Glomerular visceral epithelial cell (primary cell): ENCODE measurements around the gene RYR1.
"Not testable (repeated sequence)": the region's sequence is repeated elsewhere in the genome, so short reads cannot be mapped to it uniquely, and the experiment has no call there.

Experiments used
- DNase-seq: peaks from one replicate; pipeline ENCODE4 v3.0.0-alpha.2; 2016; ENCODE audit errors: extremely low spot score

RYR1 gene

GRCh38 chr19:38513762-38514167, 80.3 kb downstream of the RYR1 start:
- no peak for DNase-seq

- peak; percentile 70 for DNase-seq
These were observed 81.5 kb downstream of the RYR1 start for GRCh38 chr19:38514812-38515633.

GRCh38 chr19:38515896-38516295, 82.4 kb downstream of the RYR1 start:
- DNase-seq, result no peak

GRCh38 chr19:38516802-38517201, 83.3 kb downstream of the RYR1 start:
- DNase-seq, result no peak

- DNase-seq, result no peak
These were observed 83.8 kb downstream of the RYR1 start for GRCh38 chr19:38517321-38517720.

- not testable (repeated sequence) for DNase-seq
These were observed 84.5 kb downstream of the RYR1 start for GRCh38 chr19:38517980-38518379.

- DNase-seq, result no peak
These were observed 85.7 kb downstream of the RYR1 start for GRCh38 chr19:38519168-38519567.

- no peak for DNase-seq
These were observed 86.5 kb downstream of the RYR1 start for GRCh38 chr19:38519988-38520387.

GRCh38 chr19:38522915-38523314, 89.4 kb downstream of the RYR1 start:
- no peak for DNase-seq

- no peak for DNase-seq
These were observed 89.8 kb downstream of the RYR1 start for GRCh38 chr19:38523319-38523718.

- DNase-seq, result no peak
These were observed 90.9 kb downstream of the RYR1 start for GRCh38 chr19:38524369-38524768.

GRCh38 chr19:38524994-38525634, 91.6 kb downstream of the RYR1 start:
- no peak for DNase-seq

GRCh38 chr19:38526430-38526829, 92.9 kb downstream of the RYR1 start:
- no peak for DNase-seq

GRCh38 chr19:38527466-38528136, 94.1 kb downstream of the RYR1 start:
- no peak for DNase-seq

- no peak for DNase-seq
These were observed 94.8 kb downstream of the RYR1 start for GRCh38 chr19:38528213-38528755.

GRCh38 chr19:38528931-38529330, 95.4 kb downstream of the RYR1 start:
- DNase-seq, result no peak

GRCh38 chr19:38531515-38531914, 98.0 kb downstream of the RYR1 start:
- DNase-seq, result no peak

GRCh38 chr19:38532939-38533338, 99.4 kb downstream of the RYR1 start:
- no peak for DNase-seq

GRCh38 chr19:38534574-38534973, 101.1 kb downstream of the RYR1 start:
- no peak for DNase-seq

GRCh38 chr19:38535212-38535611, 101.7 kb downstream of the RYR1 start:
- no peak for DNase-seq

GRCh38 chr19:38537071-38537936, 103.8 kb downstream of the RYR1 start:
- DNase-seq, result no peak

GRCh38 chr19:38538386-38538785, 104.9 kb downstream of the RYR1 start:
- DNase-seq, result no peak
